HCT116 (cell line): ENCODE measurements around the gene MIA2. TPM values are rescaled to one million over a fixed set of nuclear protein-coding genes. Genes with fewer than 3 reads are reported as not detected.

ENCODE experiments used
- ATAC-seq: fragments of 200-7000 bp; cut with Tn5 transposase; 2 replicates; pipeline ENCODE4 v1.9.1; 2020; ENCODE audit warnings: mild to moderate bottlenecking, moderate library complexity
- BruUV-seq: library from RNA; stranded (reverse); fragments of 400-500 nt; replicated peaks from 2 replicates; lab custom pipeline; 2021; lab: Mats Ljungman, UMichigan
- CTCF ChIA-PET: fragments of 300-600 bp; sonication (Branson Sonifier 250); formaldehyde crosslinking; loops from one replicate; lab custom pipeline; 2021; ENCODE audit warnings: antibody characterized with exemption; lab: Charles Lee
- POLR2A ChIA-PET: fragments of 300-600, 350-600 bp; sonication (Branson Sonifier 250); formaldehyde crosslinking; loops from one replicate; lab custom pipeline; 2021; ENCODE audit warnings: antibody characterized with exemption; lab: Charles Lee
- RAD21 ChIA-PET, 2 experiments: fragments of 300-600 bp; sonication (Branson Sonifier 250); formaldehyde crosslinking; loops; one replicate each; lab custom pipeline; 2023; ENCODE audit warnings: low total read pairs in 2 of 2; ENCODE audit not compliant: uncharacterized antibody in 2 of 2, unreplicated experiment in 2 of 2, low non-redundant PET in 1 of 2; lab: Charles Lee
- DNase-seq: peaks from one replicate; pipeline ENCODE4 v3.0.0-alpha.2; 2010; ENCODE audit warnings: low read depth, low spot score
- H2AFZ ChIP-seq: fragments of 200-600 bp; shearing (Covaris generic), sonication (generic); 2 replicates; pipeline ENCODE4 v1.6.1; 2017; ENCODE audit warnings: low read depth, mixed run types, mixed read lengths, antibody characterized with exemption, low read length; ENCODE audit not compliant: poor library complexity, severe bottlenecking
- H3K27ac ChIP-seq: 2 replicates; pipeline ENCODE4 v1.5.1; 2012; ENCODE audit warnings: low read depth, low read length
- H3K27me3 ChIP-seq: fragments of 200-600 bp; sonication (generic); 2 replicates; pipeline ENCODE4 v1.6.1; 2016; ENCODE audit warnings: mixed run types, low read length, mixed read lengths; ENCODE audit not compliant: insufficient read depth
- H3K36me3 ChIP-seq, 2 experiments: fragments of 200-500 bp in 1 of 2; fragments of 200-600 bp in 1 of 2; sonication (Bioruptor generic) in 1 of 2; sonication (generic) in 1 of 2; 2 replicates each; pipeline versions ENCODE4 v1.5.1 to v1.6.1; 2014 to 2016; ENCODE audit warnings: low read length in 2 of 2, inconsistent platforms in 1 of 2, mixed read lengths in 1 of 2, mixed run types in 1 of 2; ENCODE audit not compliant: insufficient read depth in 2 of 2, control insufficient read depth in 1 of 2
- H3K4me1 ChIP-seq, 2 experiments: fragments of 200-600 bp in 1 of 2; sonication (generic) in 1 of 2; 2 replicates each; pipeline versions ENCODE4 v1.5.1 to v1.6.1; 2012 to 2017; ENCODE audit warnings: low read length in 2 of 2, inconsistent platforms in 1 of 2, mild to moderate bottlenecking in 1 of 2, mixed read lengths in 1 of 2, mixed run types in 1 of 2, moderate library complexity in 1 of 2; ENCODE audit not compliant: insufficient read depth in 2 of 2, control insufficient read depth in 1 of 2
- H3K4me2 ChIP-seq: fragments of 200-600 bp; sonication (generic); 2 replicates; pipeline ENCODE4 v1.6.1; 2017; ENCODE audit warnings: mixed run types, low read length, mixed read lengths
- H3K4me3 ChIP-seq, 2 experiments: fragments of 200-600 bp in 1 of 2; sonication (generic) in 1 of 2; replicated peaks in 1 of 2; 2 replicates each; pipeline ENCODE4 v1.5.1; 2011 to 2016; ENCODE audit warnings: low read length in 2 of 2, control low read depth in 1 of 2, low read depth in 1 of 2, mild to moderate bottlenecking in 1 of 2, mixed read lengths in 1 of 2, mixed run types in 1 of 2
- H3K79me2 ChIP-seq: fragments of 200-600 bp; sonication (generic); 2 replicates; pipeline ENCODE4 v1.6.1; 2017; ENCODE audit warnings: mild to moderate bottlenecking, mixed run types, low read length, moderate library complexity, mixed read lengths; ENCODE audit not compliant: insufficient read depth
- H3K9ac ChIP-seq: fragments of 200-600 bp; sonication (generic); 2 replicates; pipeline ENCODE4 v1.6.1; 2016; ENCODE audit warnings: low read length, mixed read lengths
- H3K9me2 ChIP-seq: fragments of 200-600 bp; sonication (generic), shearing (Covaris generic); 2 replicates; pipeline ENCODE4 v1.6.1; 2017; ENCODE audit warnings: mixed run types, mild to moderate bottlenecking, moderate library complexity; ENCODE audit not compliant: insufficient read depth
- H3K9me3 ChIP-seq, 2 experiments: fragments of 200-500 bp in 1 of 2; fragments of 200-600 bp in 1 of 2; sonication (Bioruptor generic) in 1 of 2; sonication (generic) in 1 of 2; 2 replicates each; pipeline ENCODE4 v1.6.1; 2014 to 2017; ENCODE audit warnings: low read length in 2 of 2, mixed read lengths in 2 of 2, inconsistent platforms in 1 of 2, low read depth in 1 of 2, mild to moderate bottlenecking in 1 of 2, mixed run types in 1 of 2, moderate library complexity in 1 of 2; ENCODE audit not compliant: control insufficient read depth in 1 of 2, insufficient read depth in 1 of 2
- H4K20me1 ChIP-seq: fragments of 200-600 bp; sonication (generic), shearing (Covaris generic); 2 replicates; pipeline ENCODE4 v1.6.1; 2017; ENCODE audit warnings: mixed run types, mild to moderate bottlenecking, moderate library complexity; ENCODE audit not compliant: insufficient read depth
- CBX3 ChIP-seq: IDR thresholded peaks from 2 replicates; pipeline ENCODE4 v1.6.1; 2012; ENCODE audit warnings: low read depth
- ELF1 ChIP-seq: IDR thresholded peaks from 2 replicates; pipeline ENCODE4 v1.6.1; 2012; ENCODE audit warnings: low read depth, borderline replicate concordance
- FOSL1 ChIP-seq: IDR thresholded peaks from 2 replicates; pipeline ENCODE4 v1.6.1; 2012; ENCODE audit warnings: low read depth
- JUND ChIP-seq: IDR thresholded peaks from 2 replicates; pipeline ENCODE4 v1.6.1; 2012
- POLR2A ChIP-seq: IDR thresholded peaks from 2 replicates; pipeline ENCODE4 v1.7.0; 2011; ENCODE audit warnings: borderline replicate concordance; ENCODE audit not compliant: insufficient read depth, insufficient read length; ENCODE audit errors: extremely low read depth
- POLR2AphosphoS5 ChIP-seq: IDR thresholded peaks from 2 replicates; pipeline ENCODE4 v1.6.1; 2011; ENCODE audit warnings: mild to moderate bottlenecking, low read depth, low read length, moderate library complexity
- REST ChIP-seq: IDR thresholded peaks from 2 replicates; pipeline ENCODE4 v1.6.1; 2012; ENCODE audit warnings: low read depth
- SIN3A ChIP-seq: IDR thresholded peaks from 2 replicates; pipeline ENCODE4 v1.6.1; 2012; ENCODE audit warnings: low read depth
- SRF ChIP-seq: IDR thresholded peaks from 2 replicates; pipeline ENCODE4 v1.6.1; 2012; ENCODE audit warnings: low read depth
- TCF7L2 ChIP-seq: IDR thresholded peaks from 2 replicates; pipeline ENCODE4 v1.7.0; 2011; ENCODE audit warnings: borderline replicate concordance, inconsistent platforms; ENCODE audit not compliant: insufficient read depth, insufficient read length; ENCODE audit errors: extremely low read depth
- YY1 ChIP-seq: IDR thresholded peaks from 2 replicates; pipeline ENCODE4 v1.6.1; 2011; ENCODE audit warnings: low read length, low read depth, moderate library complexity, mild to moderate bottlenecking; ENCODE audit not compliant: insufficient replicate concordance; ENCODE audit errors: extremely low read depth
- ZFX ChIP-seq: fragments of 450-650 bp; IDR thresholded peaks from 2 replicates; pipeline ENCODE4 v1.6.1; 2017
- intact Hi-C: fragments of 100-400 bp; cut with micrococcal nuclease; formaldehyde crosslinking; loops from 2 replicates; pipeline ENCODE4 v1.10.0; 2022
- total RNA-seq: library from RNA; stranded (reverse); gene quantifications from one replicate; pipeline ENCODE4 v1.2.1, GENCODE V29; 2021; ENCODE audit not compliant: unreplicated experiment

The MIA2 gene
- total RNA-seq, 1 experiment from 2014 or later = 31.1 TPM

- H3K4me2 ChIP-seq = no peak overlapping the region
- POLR2A ChIA-PET = no interaction called here
- H3K4me3 ChIP-seq = no peak overlapping the region
- no peak for ATAC-seq
- CTCF ChIA-PET = no interaction called here
- no peak overlapping the region for H2AFZ ChIP-seq
- no peak overlapping the region for H3K9ac ChIP-seq
- H4K20me1 ChIP-seq = no peaks in the 10 kb centered on the region
- no peaks in the 10 kb centered on the region for H3K9me3 ChIP-seq
- H3K79me2 ChIP-seq = no peaks in the 10 kb centered on the region
- H3K36me3 ChIP-seq = no peaks in the 10 kb centered on the region
- no peak overlapping the region for H3K27ac ChIP-seq
- H3K4me1 ChIP-seq = no peaks in the 10 kb centered on the region
- DNase-seq = no peak
- no TSS peak for BruUV-seq
- RAD21 ChIA-PET = no interaction called here
- TF ChIP-seq POLR2A = no peak
- no peak for TF ChIP-seq FOSL1
- no peak for TF ChIP-seq CBX3
- no peak for TF ChIP-seq SIN3A
- no peak for TF ChIP-seq YY1
- no peak for TF ChIP-seq REST
- no peak for TF ChIP-seq POLR2AphosphoS5
- no peak for TF ChIP-seq JUND
- no peak for TF ChIP-seq TCF7L2
- TF ChIP-seq SRF = no peak
- TF ChIP-seq ELF1 = no peak
- TF ChIP-seq ZFX = no peak
- intact Hi-C loops = no loop called here
- H3K27me3 ChIP-seq = no peaks in the 10 kb centered on the region
- H3K9me2 ChIP-seq = no peaks in the 10 kb centered on the region
These were observed 150.5 kb downstream of the MIA2 start for GRCh38 chr14:39384177-39384576.
